Panc1 (cell line): ENCODE data around the gene NCKAP5. TPM values are rescaled to one million over a fixed set of nuclear protein-coding genes. Genes with fewer than 3 reads are reported as not detected.

Source experiments
- ATAC-seq: fragments of 200-7000 bp; cut with Tn5 transposase; 2 replicates; pipeline ENCODE4 v1.9.1; 2020; ENCODE audit warnings: mild to moderate bottlenecking, moderate library complexity
- BruUV-seq: library from RNA; stranded (reverse); fragments of 400-500 nt; replicated peaks from 2 replicates; lab custom pipeline; 2021; lab: Mats Ljungman, UMichigan
- CTCF ChIA-PET: fragments of 300-600 bp; sonication (Branson Sonifier 250); formaldehyde crosslinking; loops from one replicate; lab custom pipeline; 2022; ENCODE audit warnings: antibody characterized with exemption; lab: Charles Lee
- POLR2A ChIA-PET: fragments of 300-600 bp; sonication (Branson Sonifier 250); formaldehyde crosslinking; loops from one replicate; lab custom pipeline; 2022; ENCODE audit warnings: antibody characterized with exemption; lab: Charles Lee
- DNase-seq: peaks from one replicate; pipeline ENCODE4 v3.0.0-alpha.2; 2010; ENCODE audit warnings: low read depth, low spot score
- H3K27ac ChIP-seq: 2 replicates; pipeline ENCODE4 v1.5.1; 2011; ENCODE audit warnings: mild to moderate bottlenecking, low read length, inconsistent platforms
- H3K27me3 ChIP-seq: fragments of 200-500 bp; sonication (Bioruptor generic); 2 replicates; pipeline ENCODE4 v1.6.0; 2014; ENCODE audit warnings: low read length, inconsistent platforms; ENCODE audit not compliant: control insufficient read depth, insufficient read depth
- H3K36me3 ChIP-seq: fragments of 200-500 bp; sonication (Bioruptor generic); 2 replicates; pipeline ENCODE4 v1.5.1; 2014; ENCODE audit warnings: inconsistent platforms, mild to moderate bottlenecking, low read length, moderate library complexity; ENCODE audit not compliant: control insufficient read depth, insufficient read depth
- H3K4me1 ChIP-seq: 2 replicates; pipeline ENCODE4 v1.5.1; 2011; ENCODE audit warnings: inconsistent platforms, mild to moderate bottlenecking, low read length, moderate library complexity; ENCODE audit not compliant: control insufficient read depth, insufficient read depth
- H3K4me3 ChIP-seq, 2 experiments: 2 replicates each; pipeline ENCODE4 v1.5.1; 2011 to 2012; ENCODE audit warnings: low read depth in 2 of 2, low read length in 2 of 2, mild to moderate bottlenecking in 2 of 2, inconsistent platforms in 1 of 2, moderate library complexity in 1 of 2
- H3K9me3 ChIP-seq: fragments of 200-500 bp; sonication (Bioruptor generic); 2 replicates; pipeline ENCODE4 v1.5.1; 2014; ENCODE audit warnings: low read depth, mild to moderate bottlenecking, inconsistent platforms, low read length, moderate library complexity; ENCODE audit not compliant: control insufficient read depth, insufficient read depth
- CTCF ChIP-seq: fragments of 450-650 bp; IDR thresholded peaks from 2 replicates; pipeline ENCODE4 v1.5.1; 2017; ENCODE audit warnings: mild to moderate bottlenecking
- POLR2AphosphoS5 ChIP-seq: IDR thresholded peaks from 2 replicates; pipeline ENCODE4 v1.6.1; 2012; ENCODE audit warnings: mild to moderate bottlenecking, low read depth, low read length, moderate library complexity
- SIN3A ChIP-seq: IDR thresholded peaks from 2 replicates; pipeline ENCODE4 v1.6.1; 2012; ENCODE audit warnings: low read depth, mild to moderate bottlenecking, low read length, moderate library complexity, borderline replicate concordance; ENCODE audit not compliant: insufficient read depth
- TCF7L2 ChIP-seq: IDR thresholded peaks from 2 replicates; pipeline ENCODE4 v1.6.1; 2011; ENCODE audit warnings: mild to moderate bottlenecking, low read depth, low read length, inconsistent platforms
- in situ Hi-C: cut with HindIII; loops from 2 replicates; pipeline ENCODE4 v1.10.0; 2016; ENCODE audit warnings: low sequenced_read_pairs, low pct_unique_long_range_greater_than_20kb
- intact Hi-C: fragments of 100-400 bp; cut with micrococcal nuclease; formaldehyde crosslinking; loops from one replicate; pipeline ENCODE4 v1.10.0; 2022; ENCODE audit not compliant: unreplicated experiment
- total RNA-seq: library from RNA; stranded (reverse); gene quantifications from one replicate; pipeline ENCODE4 v1.2.1, GENCODE V29; 2021; ENCODE audit not compliant: unreplicated experiment
- TF ChIP-seq, protein P1 (sequence below), 2 experiments: IDR thresholded peaks; 2 replicates each; pipeline ENCODE4 v1.6.1; 2011 to 2012; ENCODE audit warnings: low read depth in 2 of 2, control low read depth in 1 of 2, low read length in 1 of 2, mild to moderate bottlenecking in 1 of 2, moderate library complexity in 1 of 2; ENCODE audit not compliant: insufficient read depth in 1 of 2

Gene NCKAP5
- total RNA-seq, 1 experiment from 2014 or later = 0.10 TPM

GRCh38 chr2:132725148-132725547 lies 843.1 kb downstream of the NCKAP5 start:
- in situ Hi-C loops = no loop called here
- no TSS peak for BruUV-seq
- ChIA-PET CTCF (no interaction called here), POLR2A (no interaction called here)
- Histone ChIP-seq H3K9me3 (no peaks in the 10 kb centered on the region), H3K4me3 (no peak overlapping the region), H3K27ac (no peak overlapping the region), H3K36me3 (no peaks in the 10 kb centered on the region), H3K27me3 (peaks cover 8% of the 10 kb centered on the region; the same call in 1 of the 2 replicates), H3K4me1 (no peaks in the 10 kb centered on the region)
- intact Hi-C loops = no loop called here
- ATAC-seq (no peak), DNase-seq (no peak)
- no peak for TF ChIP-seq CTCF
- no peak for TF ChIP-seq SIN3A
- TF ChIP-seq TCF7L2 = no peak
- no peak for TF ChIP-seq POLR2AphosphoS5
- TF ChIP-seq, protein P1, sequence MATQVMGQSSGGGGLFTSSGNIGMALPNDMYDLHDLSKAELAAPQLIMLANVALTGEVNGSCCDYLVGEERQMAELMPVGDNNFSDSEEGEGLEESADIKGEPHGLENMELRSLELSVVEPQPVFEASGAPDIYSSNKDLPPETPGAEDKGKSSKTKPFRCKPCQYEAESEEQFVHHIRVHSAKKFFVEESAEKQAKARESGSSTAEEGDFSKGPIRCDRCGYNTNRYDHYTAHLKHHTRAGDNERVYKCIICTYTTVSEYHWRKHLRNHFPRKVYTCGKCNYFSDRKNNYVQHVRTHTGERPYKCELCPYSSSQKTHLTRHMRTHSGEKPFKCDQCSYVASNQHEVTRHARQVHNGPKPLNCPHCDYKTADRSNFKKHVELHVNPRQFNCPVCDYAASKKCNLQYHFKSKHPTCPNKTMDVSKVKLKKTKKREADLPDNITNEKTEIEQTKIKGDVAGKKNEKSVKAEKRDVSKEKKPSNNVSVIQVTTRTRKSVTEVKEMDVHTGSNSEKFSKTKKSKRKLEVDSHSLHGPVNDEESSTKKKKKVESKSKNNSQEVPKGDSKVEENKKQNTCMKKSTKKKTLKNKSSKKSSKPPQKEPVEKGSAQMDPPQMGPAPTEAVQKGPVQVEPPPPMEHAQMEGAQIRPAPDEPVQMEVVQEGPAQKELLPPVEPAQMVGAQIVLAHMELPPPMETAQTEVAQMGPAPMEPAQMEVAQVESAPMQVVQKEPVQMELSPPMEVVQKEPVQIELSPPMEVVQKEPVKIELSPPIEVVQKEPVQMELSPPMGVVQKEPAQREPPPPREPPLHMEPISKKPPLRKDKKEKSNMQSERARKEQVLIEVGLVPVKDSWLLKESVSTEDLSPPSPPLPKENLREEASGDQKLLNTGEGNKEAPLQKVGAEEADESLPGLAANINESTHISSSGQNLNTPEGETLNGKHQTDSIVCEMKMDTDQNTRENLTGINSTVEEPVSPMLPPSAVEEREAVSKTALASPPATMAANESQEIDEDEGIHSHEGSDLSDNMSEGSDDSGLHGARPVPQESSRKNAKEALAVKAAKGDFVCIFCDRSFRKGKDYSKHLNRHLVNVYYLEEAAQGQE (IDR thresholded peaks at IDR 0.05; ENCODE audit: insufficient read depth in 1 of 2, low read depth in 2 of 2, low read length in 1 of 2) = no peak

DNA sequence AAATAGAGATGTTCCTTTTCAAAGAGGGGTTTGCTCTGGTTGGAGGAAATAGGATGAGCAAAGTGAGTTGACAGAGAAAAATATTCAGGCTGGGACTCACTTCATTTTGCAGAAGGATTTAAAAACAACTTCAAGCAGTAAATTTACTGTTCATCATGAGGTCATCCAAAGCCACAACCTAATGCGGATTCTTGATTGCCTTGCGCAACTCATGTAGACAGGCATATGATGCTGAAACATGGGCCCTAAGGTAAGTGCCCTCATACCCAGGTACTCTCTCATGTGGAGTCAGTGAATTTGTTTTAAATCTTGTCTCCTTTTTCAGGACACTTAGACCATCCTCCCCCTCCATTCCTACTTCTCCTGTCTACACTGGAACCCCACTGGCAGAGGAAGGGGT lies 846.3 kb downstream of the NCKAP5 start:
- H3K27ac ChIP-seq = no peak overlapping the region
- H3K4me3 ChIP-seq = no peak overlapping the region
- no peak for ATAC-seq
- no TSS peak for BruUV-seq
- no peaks in the 10 kb centered on the region for H3K4me1 ChIP-seq
- in situ Hi-C loops (no loop called here), intact Hi-C loops (no loop called here)
- H3K27me3 ChIP-seq = peaks cover 6% of the 10 kb centered on the region; the same call in 1 of the 2 replicates
- ChIA-PET POLR2A (no interaction called here), CTCF (no interaction called here)
- DNase-seq = no peak
- TF ChIP-seq SIN3A = no peak
- TF ChIP-seq, protein P1 (IDR thresholded peaks at IDR 0.05; ENCODE audit: insufficient read depth in 1 of 2, low read depth in 2 of 2, low read length in 1 of 2) = no peak
- TF ChIP-seq POLR2AphosphoS5 = no peak
- TF ChIP-seq TCF7L2 = no peak
- TF ChIP-seq CTCF = no peak
- H3K36me3 ChIP-seq = no peaks in the 10 kb centered on the region
- H3K9me3 ChIP-seq = no peaks in the 10 kb centered on the region
